ENCODE data around the gene KRT13. TPM values are rescaled to one million over a fixed set of nuclear protein-coding genes. Genes with fewer than 3 reads are reported as not detected.

KRT13 gene
- total RNA-seq, 1 experiment from 2014 or later: 1.4 TPM

DNA sequence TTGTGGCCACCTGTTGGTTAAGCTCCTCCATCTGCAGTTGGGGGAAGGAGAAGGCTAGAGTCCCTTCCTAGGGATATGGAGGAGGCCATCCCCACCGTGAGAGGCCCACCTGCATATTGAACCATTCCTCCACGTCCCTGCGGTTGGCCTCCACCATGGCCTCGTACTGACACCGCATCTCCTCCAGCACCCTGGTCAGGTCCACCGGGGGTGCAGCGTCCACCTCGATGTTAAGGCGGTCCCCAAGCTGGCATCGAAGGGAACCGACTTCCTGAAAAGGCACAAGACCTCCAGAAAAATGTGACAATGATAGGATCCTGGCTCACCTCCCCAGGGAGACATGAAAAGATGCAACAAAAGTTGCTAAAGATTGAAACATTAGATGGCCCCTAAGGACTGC is 41.2 kb downstream of the KRT13 start:
- Histone ChIP-seq H3K9me3 (ENCODE audit: low read length) (no peaks in the 10 kb centered on the region), H3K4me2 (ENCODE audit: low read length) (peak overlapping the region; percentile 46), H3K9me2 (replicated peaks; ENCODE audit: low read length) (no peaks in the 10 kb centered on the region), H2AFZ (ENCODE audit: low read length) (no peak overlapping the region), H3K9ac (ENCODE audit: low read length) (peak overlapping the region; percentile 18; the same call in 1 of the 2 replicates), H3K27ac (ENCODE audit: low read length) (peak overlapping the region; percentile 85), H3K27me3 (ENCODE audit: low read length) (no peaks in the 10 kb centered on the region), H3K79me2 (ENCODE audit: low read length) (no peaks in the 10 kb centered on the region), H3K36me3 (ENCODE audit: low read depth, low read length) (no peaks in the 10 kb centered on the region), H4K20me1 (ENCODE audit: low read length) (no peaks in the 10 kb centered on the region), H3K4me3 (ENCODE audit: low read length) (no peak overlapping the region), H3K4me1 (ENCODE audit: insufficient read depth, low read length) (peaks cover 25% of the 10 kb centered on the region), H3F3A (ENCODE audit: low read length, unreplicated experiment) (peaks cover 5% of the 10 kb centered on the region)
- intact Hi-C loops (cut with micrococcal nuclease): no loop called here
- no peak for ATAC-seq
- no TSS peak for BruUV-seq (replicated peaks)
- no peak for TF ChIP-seq CTCF (conservative IDR thresholded peaks at IDR 0.05; ENCODE audit: low read depth, low read length)
- no peak for TF ChIP-seq EZH2phosphoT487 (IDR thresholded peaks at IDR 0.05; ENCODE audit: borderline replicate concordance, low read length)
- no peak for TF ChIP-seq EZH2 (IDR thresholded peaks at IDR 0.05; ENCODE audit: low read length, unreplicated experiment)
- CTCF ChIA-PET: no interaction called here
- POLR2A ChIA-PET (ENCODE audit: unreplicated experiment): interaction anchor here (0.5 kb wide), 1 partner anchor 57 kb away, joined by 6 read pairs; no protein-coding TSS in a partner anchor
- no peak for DNase-seq

GRCh38 chr17:41463746-41464145 is 41.7 kb downstream of the KRT13 start:
- no peaks in the 10 kb centered on the region for H3K79me2 ChIP-seq (ENCODE audit: low read length)
- H4K20me1 ChIP-seq (ENCODE audit: low read length): no peaks in the 10 kb centered on the region
- intact Hi-C loops (cut with micrococcal nuclease): no loop called here
- H3K9me3 ChIP-seq (ENCODE audit: low read length): no peaks in the 10 kb centered on the region
- H3K27me3 ChIP-seq (ENCODE audit: low read length): no peaks in the 10 kb centered on the region
- peaks cover 25% of the 10 kb centered on the region for H3K4me1 ChIP-seq (ENCODE audit: insufficient read depth, low read length)
- ChIA-PET POLR2A (ENCODE audit: unreplicated experiment) (interaction anchor here (0.5 kb wide), 1 partner anchor 57 kb away, joined by 6 read pairs; no protein-coding TSS in a partner anchor), CTCF (no interaction called here)
- H3K27ac ChIP-seq (ENCODE audit: low read length): peak overlapping the region; percentile 85
- H3K36me3 ChIP-seq (ENCODE audit: low read depth, low read length): no peaks in the 10 kb centered on the region
- TF ChIP-seq CTCF (conservative IDR thresholded peaks at IDR 0.05; ENCODE audit: low read depth, low read length) (no peak), EZH2phosphoT487 (IDR thresholded peaks at IDR 0.05; ENCODE audit: borderline replicate concordance, low read length) (no peak), EZH2 (IDR thresholded peaks at IDR 0.05; ENCODE audit: low read length, unreplicated experiment) (no peak)
- H3K4me3 ChIP-seq (ENCODE audit: low read length): no peak overlapping the region
- peak overlapping the region; percentile 18; the same call in 1 of the 2 replicates for H3K9ac ChIP-seq (ENCODE audit: low read length)
- no peaks in the 10 kb centered on the region for H3K9me2 ChIP-seq (replicated peaks; ENCODE audit: low read length)
- BruUV-seq (replicated peaks): no TSS peak
- H2AFZ ChIP-seq (ENCODE audit: low read length): no peak overlapping the region
- peak overlapping the region; percentile 46 for H3K4me2 ChIP-seq (ENCODE audit: low read length)
- H3F3A ChIP-seq (ENCODE audit: low read length, unreplicated experiment): peaks cover 5% of the 10 kb centered on the region
- ATAC-seq: no peak
- DNase-seq: peak; percentile 56

DNA sequence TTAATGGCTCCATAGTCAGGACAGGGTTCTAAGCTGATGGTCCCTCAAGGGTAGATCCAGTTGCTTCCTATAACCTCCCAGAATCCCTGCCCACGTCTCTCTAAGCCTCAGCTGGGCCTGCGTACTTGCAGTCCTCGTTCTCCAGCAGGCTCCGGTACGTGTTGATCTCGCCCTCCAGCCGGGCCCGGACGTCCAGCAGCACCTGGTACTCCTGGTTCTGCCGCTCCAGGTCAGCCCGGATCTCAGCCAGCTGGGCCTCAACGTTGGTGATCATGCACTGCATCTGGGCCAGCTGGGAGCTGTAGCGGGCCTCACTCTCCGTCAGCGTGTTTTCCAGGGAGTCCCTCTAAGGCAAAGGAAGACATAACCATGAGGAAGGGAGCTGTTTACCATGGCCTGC is 42.7 kb downstream of the KRT13 start:
- Histone ChIP-seq H3K9me2 (replicated peaks; ENCODE audit: low read length) (no peaks in the 10 kb centered on the region), H3K9ac (ENCODE audit: low read length) (no peak overlapping the region), H3K27me3 (ENCODE audit: low read length) (no peaks in the 10 kb centered on the region), H2AFZ (ENCODE audit: low read length) (no peak overlapping the region), H3K4me2 (ENCODE audit: low read length) (no peak overlapping the region), H3K9me3 (ENCODE audit: low read length) (no peaks in the 10 kb centered on the region), H3K36me3 (ENCODE audit: low read depth, low read length) (no peaks in the 10 kb centered on the region), H3K4me1 (ENCODE audit: insufficient read depth, low read length) (peaks cover 25% of the 10 kb centered on the region), H3K4me3 (ENCODE audit: low read length) (no peak overlapping the region), H3K79me2 (ENCODE audit: low read length) (no peaks in the 10 kb centered on the region), H3F3A (ENCODE audit: low read length, unreplicated experiment) (peaks cover 5% of the 10 kb centered on the region), H3K27ac (ENCODE audit: low read length) (no peak overlapping the region), H4K20me1 (ENCODE audit: low read length) (no peaks in the 10 kb centered on the region)
- CTCF ChIA-PET: no interaction called here
- no peak for ATAC-seq
- no TSS peak for BruUV-seq (replicated peaks)
- DNase-seq: no peak
- POLR2A ChIA-PET (ENCODE audit: unreplicated experiment): no interaction called here
- TF ChIP-seq EZH2phosphoT487 (IDR thresholded peaks at IDR 0.05; ENCODE audit: borderline replicate concordance, low read length): no peak
- TF ChIP-seq EZH2 (IDR thresholded peaks at IDR 0.05; ENCODE audit: low read length, unreplicated experiment): no peak
- TF ChIP-seq CTCF (conservative IDR thresholded peaks at IDR 0.05; ENCODE audit: low read depth, low read length): no peak
- intact Hi-C loops (cut with micrococcal nuclease): no loop called here

Data from PC-3 (cell line).